Pericardium fibroblast (primary cell): ENCODE measurements around the gene DBNDD2. TPM values are rescaled to one million over a fixed set of nuclear protein-coding genes. Genes with fewer than 3 reads are reported as not detected.

Source experiments
- total RNA-seq: library from RNA; depleted of rRNA; stranded (reverse); fragments of >200 nt; gene quantifications from 2 replicates; pipeline ENCODE4 v1.2.3, GENCODE V29; 2015

DBNDD2 gene
- 2.0 and 12.3 TPM in 2 replicates for total RNA-seq

GRCh38 chr20:45407783-45408645 is at the start of gene DBNDD2:
DBNDD2 (plus strand) TSS chr20:45408289; CDS start chr20:45408468, 179 bp downstream.

GRCh38 chr20:45362804-45363610 is 45.1 kb upstream of the DBNDD2 start, which contains the start of gene SYS1:
SYS1 (plus strand) TSS chr20:45363156; CDS start chr20:45363532, 376 bp downstream.

GRCh38 chr20:45378191-45378590 is 29.9 kb upstream of the DBNDD2 start, which contains the start of gene TP53TG5:
TP53TG5 (minus strand) TSS chr20:45378325; CDS start chr20:45378236, 89 bp downstream.

GRCh38 chr20:45415822-45416637 is 7.9 kb downstream of the DBNDD2 start, which contains the start of gene PIGT:
PIGT (plus strand) TSS chr20:45416141; CDS start chr20:45416157, 16 bp downstream.

Other genes with a start within 250 kb of the DBNDD2 start
- gene PI3, start 233.4 kb upstream of the DBNDD2 start, total RNA-seq, result not detected in 2 replicates
- not detected in 2 replicates for gene SEMG1, start 201.3 kb upstream of the DBNDD2 start, total RNA-seq
- gene SEMG2, start 186.9 kb upstream of the DBNDD2 start, total RNA-seq, result not detected in 2 replicates
- gene SLPI, start 153.7 kb upstream of the DBNDD2 start, total RNA-seq, result 1.7 and 19.5 TPM in 2 replicates
- gene RBPJL, start 101.4 kb upstream of the DBNDD2 start, total RNA-seq, result not detected in 2 replicates
- gene MATN4, start 100.0 kb upstream of the DBNDD2 start, total RNA-seq, result 1.6 TPM in 1 of 2 replicates, not detected in the other
- 45.2 and 48.1 TPM in 2 replicates for gene SDC4, start 59.9 kb upstream of the DBNDD2 start, total RNA-seq
- 22.4 and 23.6 TPM in 2 replicates for gene SYS1, start 45.1 kb upstream of the DBNDD2 start, total RNA-seq
- not detected in 2 replicates for gene TP53TG5, start 30.0 kb upstream of the DBNDD2 start, total RNA-seq
- 87.8 and 96.4 TPM in 2 replicates for gene PIGT, start 7.9 kb downstream of the DBNDD2 start, total RNA-seq
- gene WFDC2, start 61.5 kb downstream of the DBNDD2 start, total RNA-seq, result not detected in 2 replicates
- not detected in 2 replicates for gene SPINT3, start 107.3 kb downstream of the DBNDD2 start, total RNA-seq
- gene WFDC6, start 131.2 kb downstream of the DBNDD2 start, total RNA-seq, result not detected in 2 replicates
- gene EPPIN, start 139.1 kb downstream of the DBNDD2 start, total RNA-seq, result not detected in 2 replicates
- not detected in 2 replicates for gene WFDC8, start 171.0 kb downstream of the DBNDD2 start, total RNA-seq
- not detected in 2 replicates for gene WFDC10A, start 221.4 kb downstream of the DBNDD2 start, total RNA-seq
- gene WFDC9, start 223.0 kb downstream of the DBNDD2 start, total RNA-seq, result not detected in 2 replicates